Gastroesophageal sphincter (tissue), 3 donors: Measurements from ENCODE around the gene MOCOS.

Experiments
- EP300 ChIP-seq: sonication (generic); formaldehyde crosslinking; IDR thresholded peaks from one replicate; pipeline ENCODE4 v1.6.1; 2017; ENCODE audit warnings: antibody characterized with exemption, mild to moderate bottlenecking
- POLR2A ChIP-seq, 2 donors: fragments of 450-650 bp; IDR thresholded peaks; one replicate each; pipeline ENCODE4 v1.6.1; 2017; ENCODE audit warnings: antibody characterized with exemption in 2 of 2, mild to moderate bottlenecking in 2 of 2, moderate library complexity in 1 of 2
- POLR2AphosphoS5 ChIP-seq: sonication (generic); formaldehyde crosslinking; IDR thresholded peaks from one replicate; pipeline ENCODE4 v1.6.1; 2017; ENCODE audit warnings: antibody characterized with exemption
- TF ChIP-seq, protein P1 (sequence below), 4 experiments: fragments of 200-600 bp in 2 of 4; fragments of 450-650 bp in 2 of 4; sonication (generic) in 1 of 4; IDR thresholded peaks; one replicate each; pipeline ENCODE4 v1.5.1; 2017 to 2019; ENCODE audit warnings: antibody characterized with exemption in 4 of 4, mild to moderate bottlenecking in 2 of 4, moderate library complexity in 2 of 4

DNA sequence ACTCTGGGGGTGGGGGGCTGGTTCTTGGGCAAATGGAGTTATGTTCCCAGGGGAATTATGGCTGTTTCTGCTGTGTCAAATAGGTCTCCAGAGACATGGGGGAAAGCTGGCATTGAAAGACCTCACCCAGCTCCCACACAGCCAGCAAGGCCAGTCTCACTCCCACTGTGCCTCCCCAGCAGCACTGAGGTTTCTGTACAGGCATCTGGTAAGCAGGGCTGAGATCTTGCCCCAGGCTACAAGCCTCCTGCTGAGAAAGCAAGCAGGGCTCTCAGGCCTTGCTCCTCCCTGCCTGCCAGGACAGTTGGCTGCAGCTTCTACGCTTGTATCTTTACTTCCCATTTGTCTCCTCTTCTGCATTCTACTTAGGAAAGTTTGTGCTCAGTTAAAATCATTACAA, 59.7 kb downstream of the MOCOS start:
- no peak for TF ChIP-seq POLR2A (IDR thresholded peaks at IDR 0.05)
- TF ChIP-seq, protein P1, sequence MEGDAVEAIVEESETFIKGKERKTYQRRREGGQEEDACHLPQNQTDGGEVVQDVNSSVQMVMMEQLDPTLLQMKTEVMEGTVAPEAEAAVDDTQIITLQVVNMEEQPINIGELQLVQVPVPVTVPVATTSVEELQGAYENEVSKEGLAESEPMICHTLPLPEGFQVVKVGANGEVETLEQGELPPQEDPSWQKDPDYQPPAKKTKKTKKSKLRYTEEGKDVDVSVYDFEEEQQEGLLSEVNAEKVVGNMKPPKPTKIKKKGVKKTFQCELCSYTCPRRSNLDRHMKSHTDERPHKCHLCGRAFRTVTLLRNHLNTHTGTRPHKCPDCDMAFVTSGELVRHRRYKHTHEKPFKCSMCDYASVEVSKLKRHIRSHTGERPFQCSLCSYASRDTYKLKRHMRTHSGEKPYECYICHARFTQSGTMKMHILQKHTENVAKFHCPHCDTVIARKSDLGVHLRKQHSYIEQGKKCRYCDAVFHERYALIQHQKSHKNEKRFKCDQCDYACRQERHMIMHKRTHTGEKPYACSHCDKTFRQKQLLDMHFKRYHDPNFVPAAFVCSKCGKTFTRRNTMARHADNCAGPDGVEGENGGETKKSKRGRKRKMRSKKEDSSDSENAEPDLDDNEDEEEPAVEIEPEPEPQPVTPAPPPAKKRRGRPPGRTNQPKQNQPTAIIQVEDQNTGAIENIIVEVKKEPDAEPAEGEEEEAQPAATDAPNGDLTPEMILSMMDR (IDR thresholded peaks at IDR 0.05) = no peak
- TF ChIP-seq EP300 = no peak
- no peak for TF ChIP-seq POLR2AphosphoS5
